ENCODE results near the gene CDKN2D. TPM values are rescaled to one million over a fixed set of nuclear protein-coding genes. Genes with fewer than 3 reads are reported as not detected.

Gene CDKN2D
- total RNA-seq, 4 donors from 2014 or later = 7.7 to 14.6 (median 7.8) TPM

- peaks cover 0 to 4% of the 10 kb centered on the region in 2 donors for H3K4me1 ChIP-seq
These were observed 20.0 kb downstream of the CDKN2D start for GRCh38 chr19:10548746-10549276.

GRCh38 chr19:10546817-10547216 lies 22.0 kb downstream of the CDKN2D start:
- no peaks in the 10 kb centered on the region for H3K27me3 ChIP-seq
- TF ChIP-seq CTCF (IDR thresholded peaks at IDR 0.05) = no peak
- no peak for TF ChIP-seq POLR2A (IDR thresholded peaks at IDR 0.05)
- peaks cover 0 to 4% of the 10 kb centered on the region in 2 donors for H3K4me1 ChIP-seq
- H3K4me3 ChIP-seq = no peak overlapping the region
- no peaks in the 10 kb centered on the region for H3K36me3 ChIP-seq
- intact Hi-C loops (cut with DNase I; ENCODE audit: low total_unique reads) = no loop called here
- no peaks in the 10 kb centered on the region for H3K9me3 ChIP-seq
- DNase-seq = no peak
- no peak overlapping the region for H3K27ac ChIP-seq

More at GRCh38 chr19:10548746-10549276, 20.0 kb downstream of the CDKN2D start:
- no peak for DNase-seq
- TF ChIP-seq POLR2A (IDR thresholded peaks at IDR 0.05) (no peak), CTCF (IDR thresholded peaks at IDR 0.05) (no peak)
- no peak overlapping the region for H3K4me3 ChIP-seq
- intact Hi-C loops (cut with DNase I; ENCODE audit: low total_unique reads) = no loop called here
- H3K27me3 ChIP-seq = no peaks in the 10 kb centered on the region
- no peaks in the 10 kb centered on the region for H3K9me3 ChIP-seq
- H3K36me3 ChIP-seq = no peaks in the 10 kb centered on the region
- H3K27ac ChIP-seq = no peak overlapping the region

- Histone ChIP-seq H3K9me3 (no peaks in the 10 kb centered on the region), H3K4me1 (peaks cover 0 to 4% of the 10 kb centered on the region in 2 donors), H3K27ac (peak overlapping the region; percentile 78 to 93), H3K27me3 (no peaks in the 10 kb centered on the region), H3K36me3 (no peaks in the 10 kb centered on the region), H3K4me3 (peak overlapping the region; percentile 59 to 95)
- no peak for DNase-seq
- intact Hi-C loops (cut with DNase I; ENCODE audit: low total_unique reads) = no loop called here
- TF ChIP-seq CTCF (IDR thresholded peaks at IDR 0.05) = no peak
- TF ChIP-seq POLR2A (IDR thresholded peaks at IDR 0.05) = no peak
These were observed 24.0 kb downstream of the CDKN2D start for GRCh38 chr19:10544753-10545251.

GRCh38 chr19:10544242-10544752 lies 24.5 kb downstream of the CDKN2D start:
- peak overlapping the region; percentile 59 to 95 for H3K4me3 ChIP-seq
- H3K4me1 ChIP-seq = peaks cover 0 to 4% of the 10 kb centered on the region in 2 donors
- H3K9me3 ChIP-seq = no peaks in the 10 kb centered on the region
- DNase-seq = peak in 1 of 2 donors; percentile 25
- no peaks in the 10 kb centered on the region for H3K36me3 ChIP-seq
- peak overlapping the region; percentile 78 to 93 for H3K27ac ChIP-seq
- TF ChIP-seq CTCF (IDR thresholded peaks at IDR 0.05) (no peak), POLR2A (IDR thresholded peaks at IDR 0.05) (no peak)
- no peaks in the 10 kb centered on the region for H3K27me3 ChIP-seq
- intact Hi-C loops (cut with DNase I; ENCODE audit: low total_unique reads) = no loop called here

- peak within 1 kb of the TSS; percentile 59 to 95 for H3K4me3 ChIP-seq
- DNase-seq = peak; percentile 69 to 80
- intact Hi-C loops (cut with DNase I; ENCODE audit: low total_unique reads) = no loop called here
These were observed 25.1 kb downstream of the CDKN2D start, which contains the start of gene ATG4D for GRCh38 chr19:10543420-10544241. ATG4D (plus strand) TSS chr19:10543904; CDS start chr19:10544091, 187 bp downstream.

More at GRCh38 chr19:10543420-10544241, 25.1 kb downstream of the CDKN2D start, which contains the start of gene ATG4D:
- Histone ChIP-seq H3K27ac (peak within 1 kb of the TSS; percentile 78 to 93), H3K36me3 (no peaks in the 10 kb centered on the region), H3K4me1 (peaks cover 0 to 4% of the 10 kb centered on the region in 2 donors), H3K27me3 (no peaks in the 10 kb centered on the region), H3K9me3 (no peaks in the 10 kb centered on the region)
- TF ChIP-seq POLR2A (IDR thresholded peaks at IDR 0.05) = peak in 1 of 2 donors; percentile 75
- no peak for TF ChIP-seq CTCF (IDR thresholded peaks at IDR 0.05)

Measured in uterus (tissue), 4 donors.